ENCODE measurements around the gene CYP2J2.

DNA sequence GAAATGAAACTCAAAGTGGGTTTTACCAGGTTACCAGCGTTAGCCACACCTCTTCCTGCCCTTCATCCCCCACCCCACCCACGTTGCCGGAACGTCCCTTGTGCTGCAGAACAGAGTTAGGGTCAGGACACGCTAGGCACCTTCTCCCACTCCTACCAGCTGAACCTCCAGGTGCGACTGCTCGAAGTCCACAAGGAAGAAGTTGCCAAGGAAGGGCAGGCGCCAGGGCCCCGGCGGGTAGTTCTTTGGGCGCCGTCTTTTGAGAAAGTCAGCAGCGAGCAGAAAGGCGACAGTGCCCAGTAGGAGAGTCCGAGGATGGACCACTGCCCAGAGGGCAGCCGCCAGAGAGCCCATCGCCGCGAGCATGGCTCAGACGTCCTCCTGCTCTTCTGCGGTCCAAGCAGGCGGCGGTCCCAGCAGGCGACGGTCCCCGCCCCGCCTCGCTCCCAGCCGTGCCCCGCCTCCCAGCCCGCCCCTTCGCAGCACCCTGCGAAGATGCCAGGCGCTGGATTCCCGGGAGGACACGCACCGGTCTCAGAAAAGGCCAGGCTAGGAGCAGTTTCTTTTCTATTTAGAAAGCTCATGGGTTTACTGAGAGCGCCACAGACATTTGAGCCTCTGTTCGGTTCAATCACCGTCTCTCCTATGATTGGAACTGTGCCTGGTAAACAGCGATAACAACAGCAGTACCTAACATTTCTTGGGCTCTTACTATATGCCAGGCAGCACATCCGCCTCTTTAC, at the start of gene CYP2J2:
- TF ChIP-seq, protein P1, sequence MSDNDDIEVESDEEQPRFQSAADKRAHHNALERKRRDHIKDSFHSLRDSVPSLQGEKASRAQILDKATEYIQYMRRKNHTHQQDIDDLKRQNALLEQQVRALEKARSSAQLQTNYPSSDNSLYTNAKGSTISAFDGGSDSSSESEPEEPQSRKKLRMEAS (IDR thresholded peaks at IDR 0.05; ENCODE audit: low read depth, low read length): no peak
- TF ChIP-seq MYC (IDR thresholded peaks at IDR 0.05; ENCODE audit: low read depth, low read length): no peak
